Measurements from ENCODE around the gene SSTR3. TPM values are rescaled to one million over a fixed set of nuclear protein-coding genes. Genes with fewer than 3 reads are reported as not detected.

SSTR3 gene
- total RNA-seq, 1 donor from 2014 or later: not detected

- no peak for TF ChIP-seq CTCF (IDR thresholded peaks at IDR 0.05)
- no peaks in the 10 kb centered on the region for H3K9me3 Mint-ChIP-seq (ENCODE audit: low read depth)
- H3K36me3 Mint-ChIP-seq (ENCODE audit: low read depth): no peaks in the 10 kb centered on the region
- peaks cover 6% of the 10 kb centered on the region for H3K27me3 Mint-ChIP-seq (ENCODE audit: low read depth)
- H3K27ac Mint-ChIP-seq (ENCODE audit: unreplicated experiment): no peak overlapping the region
- H3K4me1 Mint-ChIP-seq (ENCODE audit: low read depth): peaks cover 3% of the 10 kb centered on the region
- peak; percentile 88 for DNase-seq (ENCODE audit: low spot score)
- H3K4me3 Mint-ChIP-seq (ENCODE audit: unreplicated experiment): no peak overlapping the region
These were observed 5.1 kb downstream of the SSTR3 start for GRCh38 chr22:37206841-37207821.

GRCh38 chr22:37206118-37206840 lies 6.0 kb downstream of the SSTR3 start:
- H3K36me3 Mint-ChIP-seq (ENCODE audit: low read depth): no peaks in the 10 kb centered on the region
- peak; percentile 66 for DNase-seq (ENCODE audit: low spot score)
- H3K9me3 Mint-ChIP-seq (ENCODE audit: low read depth): no peaks in the 10 kb centered on the region
- peaks cover 5% of the 10 kb centered on the region for H3K27me3 Mint-ChIP-seq (ENCODE audit: low read depth)
- H3K27ac Mint-ChIP-seq (ENCODE audit: unreplicated experiment): no peak overlapping the region
- H3K4me1 Mint-ChIP-seq (ENCODE audit: low read depth): no peaks in the 10 kb centered on the region
- H3K4me3 Mint-ChIP-seq (ENCODE audit: unreplicated experiment): no peak overlapping the region
- no peak for TF ChIP-seq CTCF (IDR thresholded peaks at IDR 0.05)

- DNase-seq (ENCODE audit: low spot score): no peak
- Mint-ChIP-seq H3K27me3 (ENCODE audit: low read depth) (no peaks in the 10 kb centered on the region), H3K27ac (ENCODE audit: unreplicated experiment) (no peak overlapping the region), H3K4me3 (ENCODE audit: unreplicated experiment) (no peak overlapping the region), H3K9me3 (ENCODE audit: low read depth) (no peaks in the 10 kb centered on the region), H3K4me1 (ENCODE audit: low read depth) (no peaks in the 10 kb centered on the region), H3K36me3 (ENCODE audit: low read depth) (no peaks in the 10 kb centered on the region)
- no peak for TF ChIP-seq CTCF (IDR thresholded peaks at IDR 0.05)
These were observed 7.2 kb downstream of the SSTR3 start for GRCh38 chr22:37205046-37205445.

- Mint-ChIP-seq H3K36me3 (ENCODE audit: low read depth) (no peaks in the 10 kb centered on the region), H3K27me3 (ENCODE audit: low read depth) (no peaks in the 10 kb centered on the region), H3K4me3 (ENCODE audit: unreplicated experiment) (no peak overlapping the region), H3K27ac (ENCODE audit: unreplicated experiment) (no peak overlapping the region), H3K4me1 (ENCODE audit: low read depth) (no peaks in the 10 kb centered on the region), H3K9me3 (ENCODE audit: low read depth) (no peaks in the 10 kb centered on the region)
- TF ChIP-seq CTCF (IDR thresholded peaks at IDR 0.05): no peak
- DNase-seq (ENCODE audit: low spot score): peak; percentile 54
These were observed 8.1 kb downstream of the SSTR3 start for GRCh38 chr22:37204045-37204655.
